OCI-LY7 (cell line): Measurements from ENCODE around the gene AMIGO3. TPM values are rescaled to one million over a fixed set of nuclear protein-coding genes. Genes with fewer than 3 reads are reported as not detected.

Source experiments
- BruUV-seq: library from RNA; stranded (reverse); fragments of 400-500 nt; replicated peaks from 2 replicates; lab custom pipeline; 2021; lab: Mats Ljungman, UMichigan
- CTCF ChIA-PET: fragments of 300-600 bp; sonication (Branson Sonifier 250); formaldehyde crosslinking; loops from one replicate; lab custom pipeline; 2022; ENCODE audit warnings: antibody characterized with exemption; ENCODE audit not compliant: unreplicated experiment; lab: Charles Lee
- POLR2A ChIA-PET: fragments of 300-600 bp; sonication (Branson Sonifier 250); formaldehyde crosslinking; loops from one replicate; lab custom pipeline; 2022; ENCODE audit warnings: antibody characterized with exemption; lab: Charles Lee
- DNase-seq: peaks from one replicate; pipeline ENCODE4 v3.0.0-alpha.2; 2015; ENCODE audit warnings: low spot score
- H2AFZ ChIP-seq: fragments of 200-600 bp; sonication (generic), shearing (Covaris generic); 2 replicates; pipeline ENCODE4 v1.6.1; 2014; ENCODE audit warnings: mild to moderate bottlenecking, antibody characterized with exemption, low read length, moderate library complexity
- H3K27ac ChIP-seq: fragments of 200-600 bp; sonication (generic); 2 replicates; pipeline ENCODE4 v1.5.1; 2014; ENCODE audit warnings: mixed run types, low read depth, mild to moderate bottlenecking, moderate library complexity, low read length, inconsistent platforms; ENCODE audit not compliant: poor library complexity, severe bottlenecking
- H3K36me3 ChIP-seq: fragments of 200-600 bp; sonication (generic); 2 replicates; pipeline ENCODE4 v1.6.1; 2014; ENCODE audit warnings: mild to moderate bottlenecking, antibody characterized with exemption, low read length, moderate library complexity, mixed read lengths; ENCODE audit not compliant: insufficient read depth
- H3K4me1 ChIP-seq: fragments of 200-600 bp; sonication (generic); 2 replicates; pipeline ENCODE4 v1.5.1; 2014; ENCODE audit warnings: mild to moderate bottlenecking, low read length; ENCODE audit not compliant: insufficient read depth, poor library complexity, severe bottlenecking
- H3K4me2 ChIP-seq: fragments of 200-600 bp; sonication (generic); 2 replicates; pipeline ENCODE4 v1.6.1; 2014; ENCODE audit warnings: mild to moderate bottlenecking, low read length
- H3K4me3 ChIP-seq: fragments of 200-600 bp; sonication (generic); 2 replicates; pipeline ENCODE4 v1.5.1; 2014; ENCODE audit warnings: mild to moderate bottlenecking, low read depth, low read length; ENCODE audit not compliant: poor library complexity, severe bottlenecking
- H3K79me2 ChIP-seq: fragments of 200-600 bp; sonication (generic); 2 replicates; pipeline ENCODE4 v1.6.1; 2016; ENCODE audit warnings: low read depth, mild to moderate bottlenecking, low read length, moderate library complexity, mixed read lengths; ENCODE audit not compliant: insufficient read depth
- H3K9me2 ChIP-seq: fragments of 200-600 bp; sonication (generic); 2 replicates; pipeline ENCODE4 v1.6.1; 2016; ENCODE audit warnings: mild to moderate bottlenecking, low read length, mixed read lengths; ENCODE audit not compliant: insufficient read depth
- H3K9me3 ChIP-seq: fragments of 200-600 bp; sonication (generic); 2 replicates; pipeline ENCODE4 v1.6.1; 2014; ENCODE audit warnings: mild to moderate bottlenecking, mixed run types, low read length, mixed read lengths
- H4K20me1 ChIP-seq: fragments of 200-600 bp; sonication (generic); 2 replicates; pipeline ENCODE4 v1.6.1; 2014; ENCODE audit warnings: mild to moderate bottlenecking, antibody characterized with exemption, low read length, moderate library complexity, mixed read lengths; ENCODE audit not compliant: insufficient read depth
- CTCF ChIP-seq: fragments of 200-600 bp; sonication (generic); conservative IDR thresholded peaks from 2 replicates; pipeline ENCODE4 v1.5.1; 2014; ENCODE audit warnings: mild to moderate bottlenecking, antibody characterized with exemption, low read length, moderate library complexity, mixed read lengths
- EZH2phosphoT487 ChIP-seq: fragments of 200-600 bp; sonication (generic); IDR thresholded peaks from 2 replicates; pipeline ENCODE4 v1.6.1; 2018; ENCODE audit warnings: low read depth, borderline replicate concordance, mild to moderate bottlenecking, mixed run types, antibody characterized with exemption, low read length, moderate library complexity, mixed read lengths
- intact Hi-C: fragments of 100-400 bp; cut with micrococcal nuclease; formaldehyde crosslinking; loops from one replicate; pipeline ENCODE4 v1.10.0; 2022; ENCODE audit not compliant: unreplicated experiment
- total RNA-seq, 2 experiments: library from RNA; depleted of rRNA in 1 of 2; stranded (reverse); fragments of >200 nt in 1 of 2; shearing (Covaris generic) in 1 of 2; gene quantifications; 2 replicates each; pipeline ENCODE4 v1.2.3, GENCODE V29; 2014 to 2022

Gene AMIGO3
- total RNA-seq, 2 experiments from 2014 or later, result 0.80 to 4.4 TPM

- H3K9me3 ChIP-seq, result no peaks in the 10 kb centered on the region
- TF ChIP-seq EZH2phosphoT487 (no peak), CTCF (no peak)
- no peaks in the 10 kb centered on the region for H3K9me2 ChIP-seq
- no peak for DNase-seq
- intact Hi-C loops, result no loop called here
- no peaks in the 10 kb centered on the region for H3K79me2 ChIP-seq
- ChIA-PET CTCF (no interaction called here), POLR2A (no interaction called here)
- no peak overlapping the region for H3K27ac ChIP-seq
- no peak overlapping the region for H3K4me3 ChIP-seq
- peaks cover 5% of the 10 kb centered on the region for H3K4me1 ChIP-seq
- no peak overlapping the region for H2AFZ ChIP-seq
- H3K36me3 ChIP-seq, result peaks cover 28% of the 10 kb centered on the region
- no peaks in the 10 kb centered on the region for H4K20me1 ChIP-seq
- no TSS peak for BruUV-seq
- no peak overlapping the region for H3K4me2 ChIP-seq
Measured at GRCh38 chr3:49714728-49715550, 4.5 kb downstream of the AMIGO3 start.

DNA sequence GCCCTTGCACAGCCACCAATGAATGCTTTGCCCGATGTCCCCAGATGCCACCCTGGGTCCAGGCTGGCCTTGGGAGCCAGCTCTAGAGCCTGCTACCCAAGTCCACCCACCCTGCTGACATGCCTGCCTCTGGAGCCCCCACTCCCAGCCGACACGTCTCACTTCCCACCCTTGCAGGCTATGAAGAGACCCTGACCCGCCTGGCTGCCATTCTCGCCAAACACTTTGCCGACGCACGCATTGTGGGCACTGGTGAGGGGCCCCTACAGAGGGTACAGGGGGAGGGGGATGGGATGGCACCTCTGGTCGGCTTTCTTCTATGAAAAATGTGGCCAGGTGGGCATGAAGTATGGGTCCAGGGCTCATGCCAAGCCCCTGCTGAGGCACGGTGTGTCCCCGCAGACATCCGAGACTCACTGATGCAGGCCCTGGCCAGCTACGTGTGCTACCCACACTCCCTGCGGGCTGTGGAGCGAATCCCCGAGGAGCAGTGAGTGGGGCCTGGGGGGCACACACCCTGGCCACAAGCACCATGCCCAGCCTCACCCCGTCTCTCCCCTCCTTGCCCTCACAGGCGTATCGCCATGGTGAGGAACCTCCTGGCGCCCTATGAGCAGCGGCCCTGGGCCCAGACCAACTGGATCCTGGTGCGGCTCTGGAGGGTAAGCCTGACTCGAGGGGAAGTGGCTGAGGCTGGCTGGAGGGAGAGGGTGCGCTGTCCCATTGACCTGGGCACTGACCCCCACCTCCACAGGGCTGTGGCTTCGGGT is 6.0 kb downstream of the AMIGO3 start:
- no peak for TF ChIP-seq CTCF
- TF ChIP-seq EZH2phosphoT487, result no peak
- Histone ChIP-seq H3K4me3 (no peak overlapping the region), H4K20me1 (no peaks in the 10 kb centered on the region), H3K4me1 (no peaks in the 10 kb centered on the region), H2AFZ (no peak overlapping the region), H3K4me2 (no peak overlapping the region), H3K9me2 (no peaks in the 10 kb centered on the region), H3K36me3 (peaks cover 20% of the 10 kb centered on the region; the same call in 1 of the 2 replicates), H3K27ac (no peak overlapping the region), H3K9me3 (no peaks in the 10 kb centered on the region), H3K79me2 (no peaks in the 10 kb centered on the region)
- ChIA-PET CTCF (no interaction called here), POLR2A (no interaction called here)
- DNase-seq, result no peak
- BruUV-seq, result no TSS peak
- intact Hi-C loops, result no loop called here
